ENCODE data around the gene PSMC3. TPM values are rescaled to one million over a fixed set of nuclear protein-coding genes. Genes with fewer than 3 reads are reported as not detected.

PSMC3 gene
- total RNA-seq, 1 donor from 2014 or later: 130 TPM

GRCh38 chr11:47389577-47390421, 36.4 kb downstream of the PSMC3 start:
- H3K9me3 Mint-ChIP-seq (ENCODE audit: unreplicated experiment): no peaks in the 10 kb centered on the region
- no peaks in the 10 kb centered on the region for H3K36me3 Mint-ChIP-seq (ENCODE audit: low read depth, unreplicated experiment)
- no peaks in the 10 kb centered on the region for H3K27me3 Mint-ChIP-seq (ENCODE audit: low read depth, unreplicated experiment)
- H3K9me3 ChIP-seq (ENCODE audit: insufficient read depth, low read depth, low read length): no peaks in the 10 kb centered on the region
- no peak overlapping the region for H2AFZ ChIP-seq (ENCODE audit: low read depth, low read length)
- H3K4me2 ChIP-seq (ENCODE audit: low read length): no peak overlapping the region
- peaks cover 5% of the 10 kb centered on the region for H3K4me1 ChIP-seq (ENCODE audit: insufficient read depth, low read length)
- no peak overlapping the region for H3K9ac ChIP-seq (ENCODE audit: low read length)
- H3K27ac ChIP-seq (ENCODE audit: low read depth, low read length): no peak overlapping the region
- H3K79me2 ChIP-seq (ENCODE audit: insufficient read depth, low read length): no peaks in the 10 kb centered on the region
- no peak overlapping the region for H3K4me3 ChIP-seq (ENCODE audit: insufficient read depth, low read depth, low read length)
- H4K20me1 ChIP-seq (ENCODE audit: insufficient read depth, low read length): no peaks in the 10 kb centered on the region
- TF ChIP-seq CTCF (IDR thresholded peaks at IDR 0.05; ENCODE audit: insufficient read depth, low read depth, low read length) (no peak), EZH2 (IDR thresholded peaks at IDR 0.05; ENCODE audit: insufficient read depth, low read length) (no peak)
- no peaks in the 10 kb centered on the region for H3K36me3 ChIP-seq (ENCODE audit: insufficient read depth, low read length)
- H3K4me3 Mint-ChIP-seq (ENCODE audit: unreplicated experiment): no peak overlapping the region
- FAIRE-seq (no peak), DNase-seq (ENCODE audit: low read depth) (no peak)
- peaks cover 17% of the 10 kb centered on the region for H3K4me1 Mint-ChIP-seq (ENCODE audit: low read depth, unreplicated experiment)
- no peak overlapping the region for H3K27ac Mint-ChIP-seq (ENCODE audit: unreplicated experiment)
- no peaks in the 10 kb centered on the region for H3K27me3 ChIP-seq (ENCODE audit: insufficient read depth, low read length)

GRCh38 chr11:47388697-47389576, 37.3 kb downstream of the PSMC3 start:
- H4K20me1 ChIP-seq (ENCODE audit: insufficient read depth, low read length): no peaks in the 10 kb centered on the region
- no peak overlapping the region for H3K4me3 ChIP-seq (ENCODE audit: insufficient read depth, low read depth, low read length)
- no peak overlapping the region for H3K9ac ChIP-seq (ENCODE audit: low read length)
- Mint-ChIP-seq H3K4me1 (ENCODE audit: low read depth, unreplicated experiment) (peaks cover 15% of the 10 kb centered on the region), H3K9me3 (ENCODE audit: unreplicated experiment) (no peaks in the 10 kb centered on the region), H3K27me3 (ENCODE audit: low read depth, unreplicated experiment) (no peaks in the 10 kb centered on the region), H3K4me3 (ENCODE audit: unreplicated experiment) (no peak overlapping the region), H3K27ac (ENCODE audit: unreplicated experiment) (no peak overlapping the region), H3K36me3 (ENCODE audit: low read depth, unreplicated experiment) (no peaks in the 10 kb centered on the region)
- H3K4me1 ChIP-seq (ENCODE audit: insufficient read depth, low read length): no peaks in the 10 kb centered on the region
- H3K4me2 ChIP-seq (ENCODE audit: low read length): no peak overlapping the region
- TF ChIP-seq CTCF (IDR thresholded peaks at IDR 0.05; ENCODE audit: insufficient read depth, low read depth, low read length): no peak
- TF ChIP-seq EZH2 (IDR thresholded peaks at IDR 0.05; ENCODE audit: insufficient read depth, low read length): no peak
- FAIRE-seq (no peak), DNase-seq (ENCODE audit: low read depth) (no peak)
- H2AFZ ChIP-seq (ENCODE audit: low read depth, low read length): no peak overlapping the region
- H3K27me3 ChIP-seq (ENCODE audit: insufficient read depth, low read length): no peaks in the 10 kb centered on the region
- H3K79me2 ChIP-seq (ENCODE audit: insufficient read depth, low read length): no peaks in the 10 kb centered on the region
- H3K9me3 ChIP-seq (ENCODE audit: insufficient read depth, low read depth, low read length): no peaks in the 10 kb centered on the region
- no peak overlapping the region for H3K27ac ChIP-seq (ENCODE audit: low read depth, low read length)
- no peaks in the 10 kb centered on the region for H3K36me3 ChIP-seq (ENCODE audit: insufficient read depth, low read length)

All from astrocyte (in vitro differentiated cells and primary cell).